Brain microvascular endothelial cell (primary cell): Measurements from ENCODE around the gene TMEM158.
A peak's percentile ranks its signal among the peaks of the same experiment; 100 is the strongest.

Source experiments
- DNase-seq: peaks from one replicate; pipeline ENCODE4 v3.0.0-alpha.2; 2020
- H3K27ac ChIP-seq: fragments of 250-450 bp; sonication (Bioruptor Pico); 2 replicates; pipeline ENCODE4 v1.5.1; 2020; ENCODE audit warnings: mild to moderate bottlenecking, moderate library complexity
- H3K27me3 ChIP-seq: fragments of 250-450 bp; sonication (Bioruptor Pico); replicated peaks from 2 replicates; pipeline ENCODE4 v1.5.1; 2020; ENCODE audit warnings: mild to moderate bottlenecking
- H3K36me3 ChIP-seq: fragments of 250-450 bp; sonication (Bioruptor Pico); replicated peaks from 2 replicates; pipeline ENCODE4 v1.5.1; 2020; ENCODE audit warnings: mild to moderate bottlenecking
- H3K4me3 ChIP-seq: 2 replicates; pipeline ENCODE4 v1.5.1; 2011; ENCODE audit warnings: low read depth, mild to moderate bottlenecking, control low read depth, low read length, moderate library complexity
- in situ Hi-C: cut with HindIII; loops from 2 replicates; pipeline ENCODE4 v1.10.0; 2017; ENCODE audit warnings: low sequenced_read_pairs, low pct_ligation_motif_present
- TF ChIP-seq, protein P1 (sequence below): IDR thresholded peaks from 2 replicates; pipeline ENCODE4 v1.5.1; 2011; ENCODE audit warnings: low read depth, mild to moderate bottlenecking, moderate library complexity, low read length, control low read depth, inconsistent platforms; ENCODE audit errors: missing control alignments

Gene TMEM158

DNA sequence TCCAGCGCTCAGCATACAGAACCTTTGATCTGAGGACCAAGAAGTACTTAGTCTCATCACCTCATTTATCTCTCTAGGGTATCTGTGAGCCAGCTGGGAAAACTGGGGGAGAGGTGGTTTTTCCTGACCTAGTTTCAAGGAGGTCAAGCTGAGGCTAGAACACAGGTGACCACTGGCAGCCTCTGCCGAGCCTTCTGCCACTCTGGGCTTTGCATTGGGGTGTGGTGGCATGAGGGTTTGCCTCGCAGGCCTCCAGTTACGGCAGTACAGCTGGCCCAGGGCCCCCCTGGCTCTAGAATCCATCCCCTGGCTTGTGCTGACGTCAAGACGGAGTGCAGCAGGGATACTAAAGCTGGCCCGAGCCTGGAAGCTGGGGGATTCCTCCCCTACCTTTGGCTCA, 45.2 kb downstream of the TMEM158 start:
- Histone ChIP-seq H3K27me3 (no peaks in the 10 kb centered on the region), H3K27ac (no peak overlapping the region), H3K4me3 (no peak overlapping the region), H3K36me3 (no peaks in the 10 kb centered on the region)
- TF ChIP-seq, protein P1, sequence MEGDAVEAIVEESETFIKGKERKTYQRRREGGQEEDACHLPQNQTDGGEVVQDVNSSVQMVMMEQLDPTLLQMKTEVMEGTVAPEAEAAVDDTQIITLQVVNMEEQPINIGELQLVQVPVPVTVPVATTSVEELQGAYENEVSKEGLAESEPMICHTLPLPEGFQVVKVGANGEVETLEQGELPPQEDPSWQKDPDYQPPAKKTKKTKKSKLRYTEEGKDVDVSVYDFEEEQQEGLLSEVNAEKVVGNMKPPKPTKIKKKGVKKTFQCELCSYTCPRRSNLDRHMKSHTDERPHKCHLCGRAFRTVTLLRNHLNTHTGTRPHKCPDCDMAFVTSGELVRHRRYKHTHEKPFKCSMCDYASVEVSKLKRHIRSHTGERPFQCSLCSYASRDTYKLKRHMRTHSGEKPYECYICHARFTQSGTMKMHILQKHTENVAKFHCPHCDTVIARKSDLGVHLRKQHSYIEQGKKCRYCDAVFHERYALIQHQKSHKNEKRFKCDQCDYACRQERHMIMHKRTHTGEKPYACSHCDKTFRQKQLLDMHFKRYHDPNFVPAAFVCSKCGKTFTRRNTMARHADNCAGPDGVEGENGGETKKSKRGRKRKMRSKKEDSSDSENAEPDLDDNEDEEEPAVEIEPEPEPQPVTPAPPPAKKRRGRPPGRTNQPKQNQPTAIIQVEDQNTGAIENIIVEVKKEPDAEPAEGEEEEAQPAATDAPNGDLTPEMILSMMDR: no peak
- no peak for DNase-seq
- in situ Hi-C loops: no loop called here

DNA sequence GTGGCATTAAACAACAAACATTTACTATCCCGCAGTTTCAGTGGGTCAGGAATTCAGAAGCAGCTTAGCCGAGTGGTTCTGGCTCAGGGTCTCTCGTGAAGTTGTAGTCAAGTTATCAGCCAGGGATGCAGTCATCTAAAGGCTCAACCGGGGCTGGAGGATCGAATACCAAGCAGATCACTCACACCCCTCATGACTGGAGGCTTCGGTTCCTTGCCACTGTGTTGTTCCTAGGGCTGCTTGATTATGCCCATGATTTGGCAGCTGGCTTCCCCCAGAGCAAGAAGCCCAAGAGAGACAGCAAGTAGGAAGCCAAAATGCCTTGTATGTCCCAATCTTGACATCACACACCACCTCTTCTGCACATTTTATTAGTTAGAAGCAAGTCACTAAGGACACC, 46.0 kb downstream of the TMEM158 start:
- Histone ChIP-seq H3K4me3 (no peak overlapping the region), H3K27me3 (no peaks in the 10 kb centered on the region), H3K27ac (no peak overlapping the region), H3K36me3 (no peaks in the 10 kb centered on the region)
- TF ChIP-seq, protein P1: no peak
- in situ Hi-C loops: no loop called here
- peak; percentile 74 for DNase-seq

DNA sequence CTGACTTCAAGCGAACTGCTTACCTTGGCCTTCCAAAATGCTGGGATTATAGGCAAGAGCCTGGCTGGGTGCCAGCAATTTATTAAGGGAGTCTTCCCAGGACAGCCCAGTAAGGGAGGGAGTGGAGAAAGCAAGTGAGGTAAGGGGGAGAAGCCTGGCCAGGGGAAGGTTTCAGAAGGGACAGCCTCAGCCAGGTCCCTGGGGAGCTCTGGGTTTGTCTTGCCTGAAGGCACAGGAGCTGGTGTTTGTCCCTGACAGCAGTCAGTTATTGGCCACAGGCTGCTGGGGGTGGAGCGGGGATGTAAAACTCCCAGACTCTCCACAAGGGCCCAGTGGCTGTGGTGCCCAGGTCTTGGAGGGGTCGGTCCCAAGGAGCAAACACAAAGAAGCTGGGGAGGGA, 46.9 kb downstream of the TMEM158 start:
- in situ Hi-C loops: no loop called here
- no peak for DNase-seq
- TF ChIP-seq, protein P1: no peak
- H3K36me3 ChIP-seq: no peaks in the 10 kb centered on the region
- H3K27me3 ChIP-seq: no peaks in the 10 kb centered on the region
- no peak overlapping the region for H3K4me3 ChIP-seq
- no peak overlapping the region for H3K27ac ChIP-seq

DNA sequence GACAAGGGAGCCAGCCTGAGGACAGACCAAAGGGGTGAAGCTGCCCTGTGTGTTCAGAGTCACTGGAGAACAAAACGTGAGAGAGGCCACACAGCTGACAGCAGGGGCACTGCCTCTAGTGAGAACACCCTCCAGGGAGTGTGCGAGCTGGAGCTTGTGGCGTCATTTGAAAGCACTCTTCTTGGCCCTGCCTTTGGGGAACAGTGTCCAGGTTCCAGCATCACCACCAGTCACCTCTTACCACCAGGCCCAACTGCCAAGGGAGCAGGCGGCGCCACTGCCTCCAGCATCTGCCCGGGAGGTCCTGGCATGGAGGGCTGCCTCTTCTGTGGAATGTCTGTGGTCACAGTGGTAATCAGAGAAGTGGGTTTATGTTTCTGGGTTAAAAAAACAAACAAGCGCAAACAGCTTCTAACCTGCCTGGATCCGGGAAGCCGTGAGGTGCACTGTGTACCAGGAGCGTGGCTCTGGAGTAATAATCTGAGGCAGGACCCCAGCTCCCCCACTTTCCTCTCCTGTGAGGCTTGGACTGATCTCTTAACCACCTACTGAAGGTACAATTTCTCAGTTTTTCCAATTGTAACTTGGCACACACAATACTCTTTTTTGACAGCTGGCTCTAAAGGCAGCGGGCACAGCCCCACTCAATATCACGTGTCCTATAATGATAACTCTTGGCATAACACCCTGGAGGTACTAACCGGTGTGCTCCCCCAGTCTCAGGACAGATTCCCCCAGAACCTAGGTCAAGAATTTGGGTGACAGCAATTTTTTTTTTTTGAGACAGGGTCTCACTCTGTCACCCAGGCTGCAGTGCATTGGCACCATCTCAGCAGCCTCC, 47.7 kb downstream of the TMEM158 start:
- TF ChIP-seq, protein P1: no peak
- in situ Hi-C loops: no loop called here
- DNase-seq: peak; percentile 31
- no peak overlapping the region for H3K4me3 ChIP-seq
- no peaks in the 10 kb centered on the region for H3K36me3 ChIP-seq
- H3K27me3 ChIP-seq: no peaks in the 10 kb centered on the region
- H3K27ac ChIP-seq: no peak overlapping the region

DNA sequence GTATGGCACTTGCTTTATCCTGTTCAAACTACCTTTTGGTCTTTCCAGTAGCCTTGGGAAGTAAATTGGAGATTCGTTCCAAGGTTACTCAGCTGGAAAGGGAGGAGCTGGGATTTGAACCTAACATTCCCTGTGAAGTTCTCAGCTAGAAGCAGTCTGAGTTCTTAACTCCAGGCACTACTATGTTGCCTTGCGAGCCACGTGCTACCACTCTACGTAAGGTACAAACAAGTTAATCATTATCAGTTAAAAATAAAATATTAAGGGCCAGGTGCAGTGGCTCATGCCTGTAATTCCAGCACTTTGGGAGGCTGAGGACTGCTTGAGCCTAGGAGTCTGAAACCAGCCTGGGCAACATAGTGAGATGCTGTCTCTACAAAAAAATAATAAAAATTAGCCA, 49.2 kb downstream of the TMEM158 start:
- Histone ChIP-seq H3K27ac (no peak overlapping the region), H3K27me3 (no peaks in the 10 kb centered on the region), H3K36me3 (no peaks in the 10 kb centered on the region), H3K4me3 (no peak overlapping the region)
- TF ChIP-seq, protein P1: no peak
- DNase-seq: no peak
- in situ Hi-C loops: no loop called here
